ENCODE measurements around the gene ZNF691.

The ZNF691 gene

DNA sequence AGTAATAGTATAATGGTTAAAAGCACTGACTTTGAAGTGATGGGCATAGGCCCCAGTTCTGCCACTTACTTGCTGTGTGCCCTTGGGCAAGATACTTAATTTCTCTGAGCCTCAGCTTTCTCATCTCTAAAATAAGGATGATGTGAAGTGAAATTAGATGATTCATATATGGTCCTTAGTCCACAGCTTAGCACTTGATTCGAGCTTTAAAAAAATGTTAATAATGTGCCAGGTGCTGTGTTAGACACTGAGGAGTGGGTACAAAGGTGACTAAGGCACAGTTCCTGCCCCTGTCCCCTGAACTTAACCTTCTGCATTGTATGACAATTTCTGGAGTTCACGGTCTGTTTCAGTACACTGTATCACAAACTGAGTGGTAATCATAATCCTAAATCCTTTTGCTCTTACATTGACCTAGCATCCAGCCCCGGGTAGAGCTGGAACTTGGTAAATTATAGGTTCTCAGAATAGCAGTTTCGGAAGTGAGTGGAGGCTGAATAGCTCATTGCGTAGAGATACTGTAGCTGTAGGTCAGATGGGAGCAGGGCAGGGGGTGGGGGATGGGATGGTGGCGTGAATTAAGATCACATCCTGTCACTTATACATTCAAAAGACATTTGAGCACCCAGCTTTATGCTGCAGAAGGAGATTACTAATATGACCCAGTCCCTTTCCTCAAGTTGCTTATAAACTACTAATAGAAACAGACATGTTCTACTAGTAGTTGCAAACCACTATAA, 1.5 kb downstream of the ZNF691 start:
- TF ChIP-seq SP7 (tag by site-specific recombination; IDR thresholded peaks at IDR 0.05) (peak; percentile 32; the same call in 1 of the 2 replicates), KLF8 (tag by site-specific recombination; IDR thresholded peaks at IDR 0.05) (no peak), ZNF747 (tag by site-specific recombination; IDR thresholded peaks at IDR 0.05) (no peak), ZBTB17 (tag by site-specific recombination; IDR thresholded peaks at IDR 0.05) (no peak), ZNF629 (tag by site-specific recombination; IDR thresholded peaks at IDR 0.05) (no peak), GLIS1 (tag by site-specific recombination; IDR thresholded peaks at IDR 0.05) (no peak), ZNF10 (tag by site-specific recombination; IDR thresholded peaks at IDR 0.05) (no peak)
- TF ChIP-seq, protein P1, sequence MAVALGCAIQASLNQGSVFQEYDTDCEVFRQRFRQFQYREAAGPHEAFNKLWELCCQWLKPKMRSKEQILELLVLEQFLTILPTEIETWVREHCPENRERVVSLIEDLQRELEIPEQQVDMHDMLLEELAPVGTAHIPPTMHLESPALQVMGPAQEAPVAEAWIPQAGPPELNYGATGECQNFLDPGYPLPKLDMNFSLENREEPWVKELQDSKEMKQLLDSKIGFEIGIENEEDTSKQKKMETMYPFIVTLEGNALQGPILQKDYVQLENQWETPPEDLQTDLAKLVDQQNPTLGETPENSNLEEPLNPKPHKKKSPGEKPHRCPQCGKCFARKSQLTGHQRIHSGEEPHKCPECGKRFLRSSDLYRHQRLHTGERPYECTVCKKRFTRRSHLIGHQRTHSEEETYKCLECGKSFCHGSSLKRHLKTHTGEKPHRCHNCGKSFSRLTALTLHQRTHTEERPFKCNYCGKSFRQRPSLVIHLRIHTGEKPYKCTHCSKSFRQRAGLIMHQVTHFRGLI (tag by site-specific recombination; IDR thresholded peaks at IDR 0.05): no peak
- Histone ChIP-seq H3K4me1 (ENCODE audit: control insufficient read depth, insufficient read depth, low read length) (no peaks in the 10 kb centered on the region), H3K27ac (ENCODE audit: extremely low read depth, low read depth, low read length) (no peak overlapping the region), H3K4me3 (ENCODE audit: low read depth, low read length) (no peak overlapping the region), H3K36me3 (ENCODE audit: control insufficient read depth in 2 of 2, insufficient read depth in 1 of 2, low read length in 2 of 2) (peaks cover 10 to 57% of the 10 kb centered on the region in 2 experiments; a peak in 2 of 3 replicates), H3K9me3 (ENCODE audit: control insufficient read depth, insufficient read depth, low read depth, low read length) (no peaks in the 10 kb centered on the region)
- ChIA-PET CTCF (interaction anchor here (0.9 kb wide), 1 partner anchor 226 kb away, joined by 3 read pairs; no protein-coding TSS in a partner anchor), POLR2A (no interaction called here)

DNA sequence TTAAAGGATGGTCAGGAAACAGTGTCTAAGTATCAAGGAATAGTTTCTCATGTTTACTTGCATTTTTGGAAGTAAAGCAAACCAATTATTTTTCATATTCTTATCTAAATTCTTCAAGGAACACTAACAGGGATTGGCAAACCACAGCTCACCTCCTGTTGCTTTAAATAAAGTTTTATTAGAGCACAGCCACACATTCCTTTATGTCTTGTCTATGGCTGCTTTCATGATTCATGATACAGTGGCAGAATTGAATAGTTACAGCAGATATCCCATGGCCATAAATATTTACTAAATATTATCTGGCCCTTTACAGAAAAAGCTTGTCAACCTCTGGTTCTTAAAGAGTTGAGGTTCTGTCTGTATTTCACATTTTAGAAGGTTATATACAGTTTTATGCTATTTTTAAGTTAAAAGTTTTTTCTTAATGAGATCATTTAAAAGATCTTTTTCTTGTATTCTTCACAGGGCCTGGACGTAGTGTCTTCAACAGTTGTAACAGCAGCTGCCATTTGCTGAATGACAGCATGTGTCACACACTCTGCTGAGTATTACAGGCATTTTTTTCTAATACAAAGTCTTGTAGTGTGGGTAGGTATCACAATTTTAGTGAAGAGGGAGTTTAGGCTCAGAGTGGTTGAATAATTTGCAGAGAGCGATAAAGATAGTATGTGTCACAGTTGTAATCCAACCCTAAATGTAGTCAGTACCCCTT, 2.6 kb downstream of the ZNF691 start:
- POLR2A ChIA-PET: no interaction called here
- Histone ChIP-seq H3K27ac (ENCODE audit: extremely low read depth, low read depth, low read length) (no peak overlapping the region), H3K36me3 (ENCODE audit: control insufficient read depth in 2 of 2, insufficient read depth in 1 of 2, low read length in 2 of 2) (peaks cover 10 to 49% of the 10 kb centered on the region in 2 experiments; a peak in 2 of 3 replicates), H3K4me1 (ENCODE audit: control insufficient read depth, insufficient read depth, low read length) (no peaks in the 10 kb centered on the region), H3K4me3 (ENCODE audit: low read depth, low read length) (no peak overlapping the region), H3K9me3 (ENCODE audit: control insufficient read depth, insufficient read depth, low read depth, low read length) (no peaks in the 10 kb centered on the region)
- CTCF ChIA-PET: interaction anchor here (0.7 to 0.9 kb wide), 2 partner anchors 224 to 889 kb away, joined by 4 read pairs; no protein-coding TSS in a partner anchor
- TF ChIP-seq ZNF132 (tag by site-specific recombination; IDR thresholded peaks at IDR 0.05; ENCODE audit: borderline replicate concordance) (no peak), ZSCAN23 (tag by site-specific recombination; IDR thresholded peaks at IDR 0.05) (no peak), ZNF10 (tag by site-specific recombination; IDR thresholded peaks at IDR 0.05) (no peak), ZNF112 (tag by site-specific recombination; IDR thresholded peaks at IDR 0.05) (no peak), ZNF600 (tag by site-specific recombination; IDR thresholded peaks at IDR 0.05) (no peak)
- TF ChIP-seq, protein P2, sequence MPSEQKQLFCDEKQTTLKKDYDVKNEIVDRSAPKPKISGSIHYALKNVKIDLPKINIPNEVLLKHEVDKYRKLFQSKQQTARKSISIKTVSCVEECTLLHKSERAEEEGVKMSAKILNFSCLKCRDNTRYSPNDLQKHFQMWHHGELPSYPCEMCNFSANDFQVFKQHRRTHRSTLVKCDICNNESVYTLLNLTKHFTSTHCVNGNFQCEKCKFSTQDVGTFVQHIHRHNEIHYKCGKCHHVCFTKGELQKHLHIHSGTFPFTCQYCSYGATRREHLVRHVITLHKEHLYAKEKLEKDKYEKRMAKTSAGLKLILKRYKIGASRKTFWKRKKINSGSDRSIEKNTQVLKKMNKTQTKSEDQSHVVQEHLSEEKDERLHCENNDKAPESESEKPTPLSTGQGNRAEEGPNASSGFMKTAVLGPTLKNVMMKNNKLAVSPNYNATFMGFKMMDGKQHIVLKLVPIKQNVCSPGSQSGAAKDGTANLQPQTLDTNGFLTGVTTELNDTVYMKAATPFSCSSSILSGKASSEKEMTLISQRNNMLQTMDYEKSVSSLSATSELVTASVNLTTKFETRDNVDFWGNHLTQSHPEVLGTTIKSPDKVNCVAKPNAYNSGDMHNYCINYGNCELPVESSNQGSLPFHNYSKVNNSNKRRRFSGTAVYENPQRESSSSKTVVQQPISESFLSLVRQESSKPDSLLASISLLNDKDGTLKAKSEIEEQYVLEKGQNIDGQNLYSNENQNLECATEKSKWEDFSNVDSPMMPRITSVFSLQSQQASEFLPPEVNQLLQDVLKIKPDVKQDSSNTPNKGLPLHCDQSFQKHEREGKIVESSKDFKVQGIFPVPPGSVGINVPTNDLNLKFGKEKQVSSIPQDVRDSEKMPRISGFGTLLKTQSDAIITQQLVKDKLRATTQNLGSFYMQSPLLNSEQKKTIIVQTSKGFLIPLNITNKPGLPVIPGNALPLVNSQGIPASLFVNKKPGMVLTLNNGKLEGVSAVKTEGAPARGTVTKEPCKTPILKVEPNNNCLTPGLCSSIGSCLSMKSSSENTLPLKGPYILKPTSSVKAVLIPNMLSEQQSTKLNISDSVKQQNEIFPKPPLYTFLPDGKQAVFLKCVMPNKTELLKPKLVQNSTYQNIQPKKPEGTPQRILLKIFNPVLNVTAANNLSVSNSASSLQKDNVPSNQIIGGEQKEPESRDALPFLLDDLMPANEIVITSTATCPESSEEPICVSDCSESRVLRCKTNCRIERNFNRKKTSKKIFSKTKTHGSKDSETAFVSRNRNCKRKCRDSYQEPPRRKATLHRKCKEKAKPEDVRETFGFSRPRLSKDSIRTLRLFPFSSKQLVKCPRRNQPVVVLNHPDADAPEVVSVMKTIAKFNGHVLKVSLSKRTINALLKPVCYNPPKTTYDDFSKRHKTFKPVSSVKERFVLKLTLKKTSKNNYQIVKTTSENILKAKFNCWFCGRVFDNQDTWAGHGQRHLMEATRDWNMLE (tag by site-specific recombination; conservative IDR thresholded peaks at IDR 0.05; ENCODE audit: low read depth): no peak
- TF ChIP-seq, protein P3, sequence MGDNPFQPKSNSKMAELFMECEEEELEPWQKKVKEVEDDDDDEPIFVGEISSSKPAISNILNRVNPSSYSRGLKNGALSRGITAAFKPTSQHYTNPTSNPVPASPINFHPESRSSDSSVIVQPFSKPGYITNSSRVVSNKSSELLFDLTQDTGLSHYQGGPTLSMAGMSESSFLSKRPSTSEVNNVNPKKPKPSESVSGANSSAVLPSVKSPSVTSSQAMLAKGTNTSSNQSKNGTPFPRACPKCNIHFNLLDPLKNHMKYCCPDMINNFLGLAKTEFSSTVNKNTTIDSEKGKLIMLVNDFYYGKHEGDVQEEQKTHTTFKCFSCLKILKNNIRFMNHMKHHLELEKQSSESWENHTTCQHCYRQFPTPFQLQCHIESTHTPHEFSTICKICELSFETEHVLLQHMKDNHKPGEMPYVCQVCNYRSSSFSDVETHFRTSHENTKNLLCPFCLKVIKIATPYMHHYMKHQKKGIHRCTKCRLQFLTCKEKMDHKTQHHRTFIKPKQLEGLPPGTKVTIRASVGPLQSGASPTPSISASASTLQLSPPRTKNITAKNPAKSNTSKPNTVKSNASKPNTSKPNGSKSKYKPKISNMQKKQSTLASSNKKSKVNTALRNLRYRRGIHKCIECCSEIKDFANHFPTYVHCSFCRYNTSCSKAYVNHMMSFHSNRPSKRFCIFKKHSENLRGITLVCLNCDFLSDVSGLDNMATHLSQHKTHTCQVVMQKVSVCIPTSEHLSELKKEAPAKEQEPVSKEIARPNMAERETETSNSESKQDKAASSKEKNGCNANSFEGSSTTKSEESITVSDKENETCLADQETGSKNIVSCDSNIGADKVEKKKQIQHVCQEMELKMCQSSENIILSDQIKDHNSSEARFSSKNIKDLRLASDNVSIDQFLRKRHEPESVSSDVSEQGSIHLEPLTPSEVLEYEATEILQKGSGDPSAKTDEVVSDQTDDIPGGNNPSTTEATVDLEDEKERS (tag by site-specific recombination; IDR thresholded peaks at IDR 0.05): no peak
- TF ChIP-seq, protein P4, sequence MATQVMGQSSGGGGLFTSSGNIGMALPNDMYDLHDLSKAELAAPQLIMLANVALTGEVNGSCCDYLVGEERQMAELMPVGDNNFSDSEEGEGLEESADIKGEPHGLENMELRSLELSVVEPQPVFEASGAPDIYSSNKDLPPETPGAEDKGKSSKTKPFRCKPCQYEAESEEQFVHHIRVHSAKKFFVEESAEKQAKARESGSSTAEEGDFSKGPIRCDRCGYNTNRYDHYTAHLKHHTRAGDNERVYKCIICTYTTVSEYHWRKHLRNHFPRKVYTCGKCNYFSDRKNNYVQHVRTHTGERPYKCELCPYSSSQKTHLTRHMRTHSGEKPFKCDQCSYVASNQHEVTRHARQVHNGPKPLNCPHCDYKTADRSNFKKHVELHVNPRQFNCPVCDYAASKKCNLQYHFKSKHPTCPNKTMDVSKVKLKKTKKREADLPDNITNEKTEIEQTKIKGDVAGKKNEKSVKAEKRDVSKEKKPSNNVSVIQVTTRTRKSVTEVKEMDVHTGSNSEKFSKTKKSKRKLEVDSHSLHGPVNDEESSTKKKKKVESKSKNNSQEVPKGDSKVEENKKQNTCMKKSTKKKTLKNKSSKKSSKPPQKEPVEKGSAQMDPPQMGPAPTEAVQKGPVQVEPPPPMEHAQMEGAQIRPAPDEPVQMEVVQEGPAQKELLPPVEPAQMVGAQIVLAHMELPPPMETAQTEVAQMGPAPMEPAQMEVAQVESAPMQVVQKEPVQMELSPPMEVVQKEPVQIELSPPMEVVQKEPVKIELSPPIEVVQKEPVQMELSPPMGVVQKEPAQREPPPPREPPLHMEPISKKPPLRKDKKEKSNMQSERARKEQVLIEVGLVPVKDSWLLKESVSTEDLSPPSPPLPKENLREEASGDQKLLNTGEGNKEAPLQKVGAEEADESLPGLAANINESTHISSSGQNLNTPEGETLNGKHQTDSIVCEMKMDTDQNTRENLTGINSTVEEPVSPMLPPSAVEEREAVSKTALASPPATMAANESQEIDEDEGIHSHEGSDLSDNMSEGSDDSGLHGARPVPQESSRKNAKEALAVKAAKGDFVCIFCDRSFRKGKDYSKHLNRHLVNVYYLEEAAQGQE (tag by site-specific recombination; IDR thresholded peaks at IDR 0.05): no peak
- TF ChIP-seq, protein P5, sequence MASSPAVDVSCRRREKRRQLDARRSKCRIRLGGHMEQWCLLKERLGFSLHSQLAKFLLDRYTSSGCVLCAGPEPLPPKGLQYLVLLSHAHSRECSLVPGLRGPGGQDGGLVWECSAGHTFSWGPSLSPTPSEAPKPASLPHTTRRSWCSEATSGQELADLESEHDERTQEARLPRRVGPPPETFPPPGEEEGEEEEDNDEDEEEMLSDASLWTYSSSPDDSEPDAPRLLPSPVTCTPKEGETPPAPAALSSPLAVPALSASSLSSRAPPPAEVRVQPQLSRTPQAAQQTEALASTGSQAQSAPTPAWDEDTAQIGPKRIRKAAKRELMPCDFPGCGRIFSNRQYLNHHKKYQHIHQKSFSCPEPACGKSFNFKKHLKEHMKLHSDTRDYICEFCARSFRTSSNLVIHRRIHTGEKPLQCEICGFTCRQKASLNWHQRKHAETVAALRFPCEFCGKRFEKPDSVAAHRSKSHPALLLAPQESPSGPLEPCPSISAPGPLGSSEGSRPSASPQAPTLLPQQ (tag by site-specific recombination; IDR thresholded peaks at IDR 0.05): no peak
